GM10847 (cell line): ENCODE measurements around the gene TAP2.

Source experiments
- POLR2A ChIP-seq: IDR thresholded peaks from 2 replicates; pipeline ENCODE4 v1.6.1; 2011; ENCODE audit not compliant: insufficient read length; ENCODE audit errors: extremely low read depth

TAP2 gene

GRCh38 chr6:32838114-32838958 lies at the start of gene TAP2:
Gene TAP2, minus strand, starts transcription at chr6:32838739. Its CDS starts 506 bp downstream, at chr6:32838233.
- TF ChIP-seq POLR2A = peak; percentile 67

GRCh38 chr6:32887616-32888015 lies 49.1 kb upstream of the TAP2 start:
- TF ChIP-seq POLR2A = no peak

GRCh38 chr6:32886681-32887383 lies 48.3 kb upstream of the TAP2 start:
- no peak for TF ChIP-seq POLR2A

GRCh38 chr6:32885698-32886286 lies 47.3 kb upstream of the TAP2 start:
- TF ChIP-seq POLR2A = no peak

- TF ChIP-seq POLR2A = no peak
Measured at GRCh38 chr6:32883789-32884188, 45.2 kb upstream of the TAP2 start.

GRCh38 chr6:32882879-32883250 lies 44.3 kb upstream of the TAP2 start:
- TF ChIP-seq POLR2A = no peak

- no peak for TF ChIP-seq POLR2A
Measured at GRCh38 chr6:32879691-32880090, 41.2 kb upstream of the TAP2 start.

- TF ChIP-seq POLR2A = no peak
Measured at GRCh38 chr6:32876603-32877002, 38.1 kb upstream of the TAP2 start.

- no peak for TF ChIP-seq POLR2A
Measured at GRCh38 chr6:32868257-32868788, 29.8 kb upstream of the TAP2 start.

GRCh38 chr6:32867554-32868256 lies 29.2 kb upstream of the TAP2 start:
- TF ChIP-seq POLR2A = no peak

GRCh38 chr6:32867022-32867477 lies 28.5 kb upstream of the TAP2 start:
- no peak for TF ChIP-seq POLR2A

GRCh38 chr6:32865724-32866443 lies 27.3 kb upstream of the TAP2 start:
- TF ChIP-seq POLR2A = no peak

- TF ChIP-seq POLR2A = no peak
Measured at GRCh38 chr6:32862725-32863124, 24.2 kb upstream of the TAP2 start.

- TF ChIP-seq POLR2A = no peak
Measured at GRCh38 chr6:32860674-32861073, 22.1 kb upstream of the TAP2 start.
